Middle frontal gyrus (tissue), 1 donor: ENCODE measurements around the gene ROR1.

Source experiments
- DNase-seq: peaks from one replicate; pipeline ENCODE4 v3.0.0-alpha.2; 2015; ENCODE audit warnings: low spot score; ENCODE audit errors: extremely low spot score

The ROR1 gene

GRCh38 chr1:64171797-64172281, 398.0 kb downstream of the ROR1 start:
- DNase-seq: no peak

GRCh38 chr1:64172458-64172983, 398.7 kb downstream of the ROR1 start:
- DNase-seq: no peak

- DNase-seq: no peak
Observed at GRCh38 chr1:64173336-64173940, 399.6 kb downstream of the ROR1 start.

GRCh38 chr1:64175639-64176038, 401.8 kb downstream of the ROR1 start:
- DNase-seq: no peak

DNA sequence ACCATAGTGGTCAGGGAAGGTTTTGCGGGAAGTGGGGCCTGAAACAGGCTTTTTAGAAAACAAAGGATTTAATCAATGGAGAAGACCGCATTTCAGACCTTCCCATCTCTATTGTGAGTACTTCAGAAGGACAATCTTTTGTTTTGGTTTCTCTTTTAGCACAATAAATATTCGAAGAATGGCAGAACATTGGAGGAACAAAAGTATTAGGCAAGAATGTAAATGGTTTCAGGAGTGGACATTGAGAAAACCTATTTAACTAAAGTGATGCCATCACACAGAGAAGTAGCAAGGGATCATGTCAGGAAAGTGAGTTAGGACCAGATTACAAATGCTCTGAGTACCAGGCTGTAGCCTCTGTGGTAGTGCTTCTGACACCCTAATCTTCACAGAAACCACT, 402.8 kb downstream of the ROR1 start:
- no peak for DNase-seq

- no peak for DNase-seq
Observed at GRCh38 chr1:64179588-64179987, 405.8 kb downstream of the ROR1 start.

DNA sequence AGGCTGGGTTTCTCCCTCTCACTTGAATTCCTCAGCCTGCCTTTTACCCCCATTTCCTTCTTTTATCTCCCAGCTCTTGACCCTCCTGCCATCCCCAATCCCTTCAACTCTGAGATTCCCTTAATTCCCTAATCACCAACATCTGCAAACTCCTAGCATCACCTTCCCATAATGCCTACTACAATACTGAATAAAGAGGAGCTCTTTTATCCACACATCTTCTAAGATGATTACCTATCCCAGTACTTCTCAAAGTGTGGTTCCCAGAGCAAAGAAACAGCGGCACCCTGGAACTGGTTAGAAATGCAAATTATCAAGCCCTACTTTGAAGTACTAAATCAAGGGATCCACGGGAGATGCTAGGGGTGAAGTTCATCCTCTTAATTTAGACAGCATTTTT, 408.4 kb downstream of the ROR1 start:
- DNase-seq: no peak

DNA sequence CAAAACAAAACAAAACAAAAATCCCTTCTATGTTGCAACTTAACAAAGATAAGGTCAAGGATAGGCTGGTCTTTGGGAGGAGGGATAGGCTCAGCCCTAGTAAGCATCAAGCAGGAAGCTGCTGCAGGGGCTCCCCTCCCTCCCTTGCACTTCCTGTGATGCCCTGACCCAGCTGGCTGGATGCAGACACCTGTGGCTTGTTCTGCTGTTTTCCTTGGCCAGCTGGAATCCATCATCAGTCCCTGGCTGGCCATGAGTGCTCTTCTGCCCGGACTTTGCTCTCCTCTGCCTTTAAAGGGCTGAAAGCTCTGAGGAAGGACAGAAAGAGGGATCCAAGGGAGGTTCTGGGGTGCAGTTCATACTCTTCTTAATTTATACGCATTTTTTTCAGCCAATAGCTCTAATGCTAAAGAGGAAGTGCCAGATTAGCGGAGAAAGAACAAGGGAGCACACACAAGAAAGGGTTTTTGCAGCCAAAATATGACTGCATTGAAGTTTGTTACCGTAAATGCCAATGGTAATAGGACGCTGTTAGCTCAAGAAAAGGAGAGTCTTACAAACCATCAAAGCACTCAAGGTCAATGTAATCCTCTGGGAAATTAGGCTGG, 409.7 kb downstream of the ROR1 start:
- no peak for DNase-seq

GRCh38 chr1:64184003-64184440, 410.2 kb downstream of the ROR1 start:
- no peak for DNase-seq

GRCh38 chr1:64186138-64186897, 412.5 kb downstream of the ROR1 start:
- DNase-seq: no peak

- no peak for DNase-seq
Observed at GRCh38 chr1:64186898-64187280, 413.1 kb downstream of the ROR1 start.

GRCh38 chr1:64187646-64188045, 413.8 kb downstream of the ROR1 start:
- no peak for DNase-seq

GRCh38 chr1:64192290-64192689, 418.5 kb downstream of the ROR1 start:
- DNase-seq: no peak

DNA sequence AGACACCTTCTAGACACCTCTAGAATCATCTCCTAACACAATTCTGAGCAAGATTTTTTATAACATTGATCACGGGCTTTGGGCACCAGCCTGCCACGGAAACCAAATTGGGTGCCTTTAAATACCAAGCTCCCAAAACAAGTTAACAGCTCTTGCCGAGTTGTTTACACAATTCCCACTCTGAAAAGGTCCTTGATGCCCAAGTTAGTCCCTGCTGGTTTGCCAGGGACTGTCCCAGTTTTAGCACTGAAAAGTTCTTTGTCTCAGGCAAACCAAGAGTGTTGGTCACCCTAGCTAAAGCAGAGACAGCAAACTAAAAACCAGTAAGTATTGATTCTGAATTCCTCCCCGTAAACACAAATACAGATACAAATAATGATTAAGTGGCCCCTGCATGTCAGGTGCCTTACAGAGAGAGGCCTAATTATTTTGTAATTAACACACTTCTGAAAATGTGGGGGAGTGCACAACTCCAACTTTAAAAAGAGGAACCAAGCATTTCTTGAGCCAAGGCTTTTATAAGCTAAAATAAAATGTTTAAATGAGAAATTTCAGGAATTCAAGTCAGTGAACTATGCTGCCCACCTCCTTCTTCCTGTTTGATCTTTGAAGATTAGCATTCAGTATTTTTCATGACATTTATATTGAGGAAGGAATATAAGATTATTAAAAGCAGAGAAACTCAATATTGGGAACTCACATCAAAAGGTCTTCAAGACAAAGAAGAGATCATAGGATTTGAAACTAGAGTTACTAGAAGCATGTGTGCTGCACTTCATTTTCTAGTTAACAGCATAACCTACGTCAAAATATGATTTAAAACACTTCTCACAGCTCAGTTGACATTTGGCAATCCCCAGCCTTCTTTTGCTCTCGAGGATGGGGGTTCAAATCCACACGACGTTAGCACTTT, 420.6 kb downstream of the ROR1 start:
- DNase-seq: no peak

GRCh38 chr1:64195081-64195395, 421.2 kb downstream of the ROR1 start:
- DNase-seq: no peak

GRCh38 chr1:64196074-64196870, 422.5 kb downstream of the ROR1 start:
- no peak for DNase-seq

DNA sequence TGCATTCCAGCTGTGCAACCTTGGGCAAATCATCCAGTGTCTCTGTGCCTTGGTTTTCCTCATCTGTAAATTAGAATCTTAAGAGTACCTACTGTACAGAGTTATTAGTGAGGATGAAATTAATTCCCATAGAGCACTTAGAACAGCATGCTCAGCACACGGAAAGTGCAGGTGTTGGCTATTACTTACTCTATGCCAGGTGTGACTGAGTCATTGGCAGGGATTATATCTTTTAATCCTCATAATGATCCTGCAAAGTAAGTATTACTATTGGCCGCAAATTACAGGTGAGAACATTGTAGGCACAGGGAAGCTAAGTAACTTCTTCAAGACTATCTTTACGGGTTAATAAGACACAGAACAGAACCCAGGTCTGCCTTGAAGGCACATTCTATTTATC, 423.3 kb downstream of the ROR1 start:
- no peak for DNase-seq

DNA sequence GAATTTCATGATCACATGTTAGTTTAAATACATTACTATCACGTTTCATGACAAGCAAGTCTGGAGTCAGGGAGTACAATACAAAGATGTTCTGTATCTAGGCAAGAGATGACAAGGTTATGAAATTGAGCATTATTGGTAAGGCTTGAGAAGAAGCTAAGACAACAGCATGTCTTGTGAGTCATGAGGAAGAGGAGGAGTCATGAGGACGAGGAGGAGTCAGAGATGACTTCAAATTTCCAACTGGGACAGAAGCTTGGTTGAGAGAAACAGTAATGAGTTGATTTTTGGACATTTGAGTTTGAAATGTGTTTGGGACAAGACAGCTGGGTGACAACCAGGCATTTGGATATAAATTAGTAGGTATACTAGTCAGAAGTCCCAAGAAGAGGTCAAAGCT, 425.3 kb downstream of the ROR1 start:
- DNase-seq: no peak

DNA sequence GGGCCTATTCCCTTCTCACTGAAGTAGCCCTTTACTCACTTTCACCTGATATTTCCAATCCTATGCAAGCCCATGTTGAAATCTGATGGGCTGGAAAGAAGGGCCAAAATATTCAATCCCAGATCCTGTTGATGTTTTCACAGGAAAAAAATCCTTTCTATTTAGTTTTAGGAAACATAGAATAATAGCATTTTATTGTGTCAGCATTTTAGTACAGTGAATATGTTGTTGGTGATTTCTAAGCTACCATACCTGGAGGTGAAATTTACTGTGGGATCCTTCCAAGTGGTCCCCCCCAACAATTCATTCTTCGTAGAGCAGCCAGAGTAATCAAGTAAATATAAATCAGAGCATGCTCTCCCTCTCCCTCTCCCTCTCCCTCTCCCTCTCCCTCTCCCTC, 426.2 kb downstream of the ROR1 start:
- DNase-seq: no peak

- no peak for DNase-seq
Observed at GRCh38 chr1:64203420-64203819, 429.6 kb downstream of the ROR1 start, which contains the start of gene UBE2U. UBE2U (plus strand) TSS chr1:64203623; CDS start chr1:64204051, 428 bp downstream.

DNA sequence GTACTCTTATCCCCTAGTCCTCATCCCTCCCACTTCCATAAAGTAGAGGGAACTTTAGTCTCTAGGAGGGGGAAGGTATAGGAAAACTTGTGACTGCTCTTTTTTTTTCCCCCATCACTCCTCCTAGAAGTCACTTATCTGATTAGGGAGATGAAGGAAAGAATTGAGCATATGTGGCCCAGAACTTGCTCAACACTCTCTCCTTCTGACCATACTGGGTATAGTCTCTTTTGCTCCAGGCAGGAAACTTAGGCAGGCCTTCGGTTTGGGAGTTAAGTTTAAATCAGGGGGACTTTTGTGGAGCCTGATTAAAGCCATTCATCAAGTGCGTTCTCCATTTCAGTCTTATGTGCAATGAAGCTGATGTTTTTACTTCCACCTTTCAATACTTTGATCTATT, 435.4 kb downstream of the ROR1 start:
- no peak for DNase-seq
